Omental fat pad (tissue), 4 donors: Measurements from ENCODE around the gene IFT80. TPM values are rescaled to one million over a fixed set of nuclear protein-coding genes. Genes with fewer than 3 reads are reported as not detected.
"Not testable (repeated sequence)": the region's sequence is repeated elsewhere in the genome, so short reads cannot be mapped to it uniquely, and the experiment has no call there.

Experiments
- ATAC-seq: fragments of 150-250 bp; one replicate; pipeline ENCODE4 v1.9.1; 2016; ENCODE audit warnings: mild to moderate bottlenecking, moderate library complexity; ENCODE audit not compliant: low FRiP score
- DNase-seq: peaks from one replicate; pipeline ENCODE4 v3.0.0-alpha.2; 2019; ENCODE audit warnings: low spot score
- total RNA-seq, 4 donors: library from RNA; depleted of rRNA; stranded (reverse); fragments of >200 nt; gene quantifications; one replicate each; pipeline ENCODE4 v1.1.0, GENCODE V29; 2016
- TF ChIP-seq, protein P1 (sequence below), 3 donors: fragments of 450-650 bp; IDR thresholded peaks; one replicate each; pipeline ENCODE4 v1.5.1; 2016 to 2017; ENCODE audit warnings: antibody characterized with exemption in 3 of 3, mild to moderate bottlenecking in 3 of 3, moderate library complexity in 2 of 3

The IFT80 gene
- total RNA-seq, 4 donors from 2014 or later = 13.9 to 34.5 (median 19.9) TPM

DNA sequence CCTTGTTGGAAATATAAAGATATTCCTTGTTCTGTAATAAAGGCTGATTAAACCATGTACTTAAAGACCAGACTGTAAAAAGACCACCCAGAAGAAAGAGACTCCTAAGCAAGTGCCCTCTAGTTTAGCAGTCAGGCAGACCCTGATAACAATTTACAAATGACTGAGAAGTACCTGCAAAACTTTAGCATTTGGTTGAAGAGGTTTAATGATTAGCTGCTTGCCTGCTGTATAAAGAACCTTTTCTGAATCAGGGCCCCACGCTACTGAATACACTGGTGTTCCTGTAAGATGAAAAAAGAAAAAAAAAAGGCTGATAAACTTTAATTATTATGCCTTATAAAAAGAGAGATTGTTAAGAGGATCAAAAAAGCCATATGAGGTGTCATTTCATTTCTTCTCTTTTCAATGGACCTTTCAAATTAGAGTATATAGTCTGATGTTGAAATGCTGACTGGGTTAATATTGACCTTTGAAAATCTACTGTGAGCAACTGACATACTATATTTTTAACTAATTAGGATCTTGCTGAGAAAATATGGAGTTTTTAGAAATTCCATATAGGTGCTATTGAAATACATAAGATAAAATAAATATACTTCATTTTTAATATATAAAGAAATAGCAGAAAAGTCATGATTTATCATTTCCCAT, 33.0 kb downstream of the IFT80 start:
- TF ChIP-seq, protein P1, sequence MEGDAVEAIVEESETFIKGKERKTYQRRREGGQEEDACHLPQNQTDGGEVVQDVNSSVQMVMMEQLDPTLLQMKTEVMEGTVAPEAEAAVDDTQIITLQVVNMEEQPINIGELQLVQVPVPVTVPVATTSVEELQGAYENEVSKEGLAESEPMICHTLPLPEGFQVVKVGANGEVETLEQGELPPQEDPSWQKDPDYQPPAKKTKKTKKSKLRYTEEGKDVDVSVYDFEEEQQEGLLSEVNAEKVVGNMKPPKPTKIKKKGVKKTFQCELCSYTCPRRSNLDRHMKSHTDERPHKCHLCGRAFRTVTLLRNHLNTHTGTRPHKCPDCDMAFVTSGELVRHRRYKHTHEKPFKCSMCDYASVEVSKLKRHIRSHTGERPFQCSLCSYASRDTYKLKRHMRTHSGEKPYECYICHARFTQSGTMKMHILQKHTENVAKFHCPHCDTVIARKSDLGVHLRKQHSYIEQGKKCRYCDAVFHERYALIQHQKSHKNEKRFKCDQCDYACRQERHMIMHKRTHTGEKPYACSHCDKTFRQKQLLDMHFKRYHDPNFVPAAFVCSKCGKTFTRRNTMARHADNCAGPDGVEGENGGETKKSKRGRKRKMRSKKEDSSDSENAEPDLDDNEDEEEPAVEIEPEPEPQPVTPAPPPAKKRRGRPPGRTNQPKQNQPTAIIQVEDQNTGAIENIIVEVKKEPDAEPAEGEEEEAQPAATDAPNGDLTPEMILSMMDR (IDR thresholded peaks at IDR 0.05) = no peak
- no peak for DNase-seq
- ATAC-seq = no peak

DNA sequence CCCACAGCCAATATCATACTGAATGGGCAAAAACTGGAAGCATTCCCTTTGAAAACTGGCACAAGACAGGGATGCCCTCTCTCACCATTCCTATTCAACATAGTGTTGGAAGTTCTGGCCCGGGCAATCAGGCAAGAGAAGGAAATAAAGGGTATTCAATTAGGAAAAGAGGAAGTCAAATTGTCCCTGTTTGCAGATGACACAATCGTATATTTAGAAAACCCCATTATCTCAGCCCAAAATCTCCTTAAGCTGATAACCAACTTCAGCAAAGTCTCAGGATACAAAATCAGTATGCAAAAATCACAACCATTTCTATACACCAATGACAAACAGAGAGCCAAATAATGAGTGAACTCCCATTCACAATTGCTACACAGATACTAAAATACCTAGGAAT, 36.1 kb downstream of the IFT80 start:
- ATAC-seq, DNase-seq: not testable (repeated sequence)

DNA sequence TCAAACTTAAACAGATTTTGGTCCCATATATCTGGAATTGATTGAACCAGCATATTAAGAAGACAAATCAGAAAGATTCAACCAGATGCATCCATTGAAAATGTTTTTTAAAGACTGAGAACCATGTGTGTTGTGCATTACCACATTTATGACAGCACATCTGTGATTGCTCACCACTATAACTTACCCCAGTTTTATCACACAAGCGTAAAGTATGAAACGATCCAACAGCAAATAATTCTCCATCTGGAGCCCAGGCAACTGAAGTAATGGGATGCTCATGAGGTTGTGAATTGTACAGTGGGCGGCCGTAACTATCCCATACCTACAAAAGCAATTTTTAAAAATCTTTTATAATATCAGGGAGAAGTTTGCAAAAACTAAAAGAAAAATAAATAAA, 43.2 kb downstream of the IFT80 start:
- no peak for DNase-seq
- TF ChIP-seq, protein P1 (IDR thresholded peaks at IDR 0.05) = no peak
- no peak for ATAC-seq

DNA sequence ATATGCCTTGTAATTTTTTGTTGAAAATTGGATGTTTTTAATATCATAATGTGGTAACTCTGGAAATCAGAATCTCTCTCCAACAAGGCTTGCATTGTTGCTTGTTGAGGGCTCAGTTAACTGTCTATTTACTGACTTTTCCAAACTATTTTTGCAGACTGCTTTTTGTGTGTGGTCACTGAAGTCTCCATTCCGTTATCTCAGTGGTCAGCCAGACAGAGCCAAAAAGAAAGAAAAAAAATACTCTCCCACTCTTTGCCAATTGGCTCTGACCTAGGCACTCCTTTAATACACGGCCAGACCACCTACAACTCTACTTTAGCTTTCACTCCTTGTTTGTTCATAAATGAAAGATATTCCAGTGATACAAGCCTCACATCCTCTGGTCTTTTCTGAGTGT, 52.5 kb downstream of the IFT80 start:
- TF ChIP-seq, protein P1 (IDR thresholded peaks at IDR 0.05) = no peak
- DNase-seq = no peak
- no peak for ATAC-seq

DNA sequence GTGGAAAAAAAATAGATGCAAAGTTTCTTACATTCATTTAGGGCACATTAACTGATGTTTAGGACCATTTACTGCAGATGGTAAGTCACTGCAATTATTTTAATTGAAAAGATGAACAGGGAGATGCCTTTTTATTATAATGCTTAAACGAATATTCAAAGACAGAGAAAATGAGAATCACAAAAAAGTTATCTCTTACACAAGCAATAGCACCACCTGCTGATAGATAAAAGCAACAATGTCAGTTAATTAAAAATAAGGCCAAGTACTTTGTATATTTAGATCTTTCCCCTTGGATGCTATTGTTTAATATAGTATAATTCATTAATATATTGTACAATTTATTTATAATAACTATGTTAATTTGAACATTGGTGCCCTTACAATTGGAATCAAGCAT, 55.9 kb downstream of the IFT80 start:
- TF ChIP-seq, protein P1 (IDR thresholded peaks at IDR 0.05) = no peak
- ATAC-seq (no peak), DNase-seq (no peak)

DNA sequence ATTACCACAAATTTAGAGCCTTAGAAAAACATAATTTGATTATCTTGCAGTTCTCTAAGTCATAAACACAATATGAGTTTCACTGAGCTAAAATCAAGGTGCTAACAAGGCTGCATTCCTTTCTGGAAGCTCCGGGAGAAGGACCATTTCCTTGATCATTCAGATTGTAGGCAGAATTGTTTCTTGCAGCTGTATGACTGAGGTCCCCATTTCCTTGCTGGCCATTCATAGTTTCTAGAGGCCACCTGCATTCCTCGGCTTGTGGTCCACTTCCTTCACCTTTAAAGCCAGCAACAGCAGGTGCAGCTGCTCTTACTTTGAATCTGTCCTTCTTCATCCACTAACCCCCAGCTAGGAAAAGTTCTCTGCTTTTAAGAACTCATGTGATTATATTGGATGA, 58.7 kb downstream of the IFT80 start:
- DNase-seq (no peak), ATAC-seq (no peak)
- TF ChIP-seq, protein P1 (IDR thresholded peaks at IDR 0.05) = no peak

DNA sequence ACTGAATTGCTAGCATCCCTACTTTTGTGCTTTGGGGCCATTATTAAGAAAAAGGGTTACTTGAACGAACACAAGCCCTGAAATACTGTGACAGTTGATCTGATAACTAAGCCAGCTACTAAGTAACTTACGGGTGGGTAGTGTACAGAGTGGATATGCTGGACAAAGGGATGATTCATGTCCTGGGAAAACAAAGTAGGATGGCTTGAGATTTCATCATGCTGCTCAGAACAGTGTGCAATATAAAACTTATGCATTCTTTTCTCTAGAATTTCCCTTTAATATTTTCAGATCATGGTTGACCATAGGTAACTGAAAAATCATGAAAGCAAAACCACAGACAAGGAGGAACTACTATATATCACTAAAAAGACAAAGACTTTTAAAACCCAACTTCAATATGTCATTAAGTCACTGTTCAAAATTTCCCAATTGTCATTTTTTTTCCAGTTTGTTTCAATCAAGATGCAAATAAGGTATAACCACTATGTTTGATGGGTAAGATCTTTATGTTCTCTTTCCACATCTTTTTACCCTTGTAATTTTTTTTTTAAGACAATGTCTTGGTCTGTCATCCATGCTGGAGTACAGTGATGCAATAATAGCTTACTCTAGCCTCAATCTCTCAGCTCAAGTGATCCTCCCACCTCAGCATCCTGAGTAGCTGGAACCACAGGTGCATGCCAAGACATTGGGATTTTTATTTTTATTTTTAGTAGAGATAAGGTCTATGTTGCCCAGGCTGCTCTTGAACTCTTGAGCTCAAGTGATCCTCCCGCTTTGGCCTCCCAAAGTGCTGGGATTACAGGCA, 67.7 kb downstream of the IFT80 start:
- DNase-seq = no peak
- no peak for ATAC-seq
- TF ChIP-seq, protein P1 (IDR thresholded peaks at IDR 0.05) = no peak
